Left lung (tissue), 10 donors: ENCODE measurements around the gene CDAN1. TPM values are rescaled to one million over a fixed set of nuclear protein-coding genes. Genes with fewer than 3 reads are reported as not detected.
"Not testable (repeated sequence)": the region's sequence is repeated elsewhere in the genome, so short reads cannot be mapped to it uniquely, and the experiment has no call there.

Experiments
- ATAC-seq: fragments of 200-7000 bp; cut with Tn5 transposase; one replicate; pipeline ENCODE4 v1.9.1; 2020; ENCODE audit warnings: moderate library complexity
- DNase-seq, 4 donors: peaks; one replicate each; pipeline ENCODE4 v3.0.0-alpha.2; 2013 to 2020
- H3K27ac ChIP-seq, 2 donors: fragments of 200-600 bp; sonication (generic) in 1 of 2; one replicate each; pipeline versions ENCODE4 v1.5.0 to v1.8.0; 2020 to 2021
- H3K27me3 ChIP-seq, 2 donors: fragments of 200-600 bp; sonication (generic) in 1 of 2; one replicate each; pipeline versions ENCODE4 v1.5.0 to v1.8.0; 2020 to 2021
- H3K36me3 ChIP-seq, 2 donors: fragments of 200-600 bp; sonication (generic) in 1 of 2; one replicate each; pipeline versions ENCODE4 v1.5.0 to v1.8.0; 2020 to 2021
- H3K4me1 ChIP-seq, 2 donors: fragments of 200-600 bp; one replicate each; pipeline ENCODE4 v1.8.0; 2021
- H3K4me3 ChIP-seq, 2 donors: fragments of 200-600 bp; sonication (generic) in 1 of 2; one replicate each; pipeline versions ENCODE4 v1.5.0 to v1.8.0; 2020 to 2021; ENCODE audit warnings: mild to moderate bottlenecking in 1 of 2
- H3K9me3 ChIP-seq, 2 donors: fragments of 200-600 bp; sonication (generic) in 1 of 2; one replicate each; pipeline versions ENCODE4 v1.5.0 to v1.8.0; 2020 to 2021
- intact Hi-C, 2 donors: fragments of 100-400 bp; cut with DNase I; formaldehyde crosslinking; loops; one replicate each; pipeline versions ENCODE4 v1.11.2 to v1.14.2; 2022
- polyA plus RNA-seq, 6 donors: library from polyadenylated mRNA; unstranded; fragments of 120-200 nt; gene quantifications; one replicate each; pipeline ENCODE4 v1.2.1, GENCODE V29; 2013; ENCODE audit not compliant: insufficient read length in 6 of 6
- total RNA-seq, 2 donors: library from RNA; stranded (reverse); fragmentation: NEBNext Ultra II Directional; extraction: Animal tissue kit (Norgen Biotek cat#: 25700); gene quantifications; one replicate each; pipeline ENCODE4 v1.2.1, GENCODE V29; 2021
- TF ChIP-seq, protein P1 (sequence below), 2 donors: fragments of 200-600 bp; sonication (generic) in 1 of 2; IDR thresholded peaks; one replicate each; pipeline versions ENCODE4 v1.5.0 to v1.8.0; 2021; ENCODE audit warnings: antibody characterized with exemption in 2 of 2
- donor health status: DM: no; HTN: yes; CAD: no.
- donor health status: DM: no; HTN: no; CAD: no.

The CDAN1 gene
- total and polyA plus RNA-seq, 8 donors, result 13.4 to 29.7 (median 26.0) TPM

DNA sequence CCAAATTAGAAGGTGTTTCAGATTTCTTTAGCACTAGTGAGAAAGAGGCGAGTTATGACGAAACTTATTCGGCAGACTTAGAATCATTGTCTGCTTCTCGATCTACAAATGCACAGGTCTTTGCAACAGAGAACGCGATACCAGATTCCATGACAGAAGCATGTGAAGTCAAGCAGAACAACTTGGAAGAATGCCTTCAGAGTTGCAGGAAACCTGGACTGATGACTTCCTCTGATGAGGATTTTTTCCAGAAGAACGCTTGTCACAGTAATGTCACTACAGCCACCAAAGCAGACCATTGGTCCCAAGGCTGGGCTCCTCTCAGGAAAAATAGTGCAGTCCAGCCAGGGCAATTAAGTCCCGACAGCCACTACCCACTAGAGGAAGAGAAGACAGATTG, 50.6 kb downstream of the CDAN1 start:
- Histone ChIP-seq H3K27ac (no peak overlapping the region), H3K27me3 (no peaks in the 10 kb centered on the region), H3K4me3 (no peak overlapping the region), H3K4me1 (no peaks in the 10 kb centered on the region), H3K9me3 (no peaks in the 10 kb centered on the region), H3K36me3 (peaks cover 0 to 49% of the 10 kb centered on the region in 2 donors)
- DNase-seq (no peak), ATAC-seq (no peak)
- TF ChIP-seq, protein P1, sequence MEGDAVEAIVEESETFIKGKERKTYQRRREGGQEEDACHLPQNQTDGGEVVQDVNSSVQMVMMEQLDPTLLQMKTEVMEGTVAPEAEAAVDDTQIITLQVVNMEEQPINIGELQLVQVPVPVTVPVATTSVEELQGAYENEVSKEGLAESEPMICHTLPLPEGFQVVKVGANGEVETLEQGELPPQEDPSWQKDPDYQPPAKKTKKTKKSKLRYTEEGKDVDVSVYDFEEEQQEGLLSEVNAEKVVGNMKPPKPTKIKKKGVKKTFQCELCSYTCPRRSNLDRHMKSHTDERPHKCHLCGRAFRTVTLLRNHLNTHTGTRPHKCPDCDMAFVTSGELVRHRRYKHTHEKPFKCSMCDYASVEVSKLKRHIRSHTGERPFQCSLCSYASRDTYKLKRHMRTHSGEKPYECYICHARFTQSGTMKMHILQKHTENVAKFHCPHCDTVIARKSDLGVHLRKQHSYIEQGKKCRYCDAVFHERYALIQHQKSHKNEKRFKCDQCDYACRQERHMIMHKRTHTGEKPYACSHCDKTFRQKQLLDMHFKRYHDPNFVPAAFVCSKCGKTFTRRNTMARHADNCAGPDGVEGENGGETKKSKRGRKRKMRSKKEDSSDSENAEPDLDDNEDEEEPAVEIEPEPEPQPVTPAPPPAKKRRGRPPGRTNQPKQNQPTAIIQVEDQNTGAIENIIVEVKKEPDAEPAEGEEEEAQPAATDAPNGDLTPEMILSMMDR (IDR thresholded peaks at IDR 0.05), result no peak
- intact Hi-C loops, result no loop called here

DNA sequence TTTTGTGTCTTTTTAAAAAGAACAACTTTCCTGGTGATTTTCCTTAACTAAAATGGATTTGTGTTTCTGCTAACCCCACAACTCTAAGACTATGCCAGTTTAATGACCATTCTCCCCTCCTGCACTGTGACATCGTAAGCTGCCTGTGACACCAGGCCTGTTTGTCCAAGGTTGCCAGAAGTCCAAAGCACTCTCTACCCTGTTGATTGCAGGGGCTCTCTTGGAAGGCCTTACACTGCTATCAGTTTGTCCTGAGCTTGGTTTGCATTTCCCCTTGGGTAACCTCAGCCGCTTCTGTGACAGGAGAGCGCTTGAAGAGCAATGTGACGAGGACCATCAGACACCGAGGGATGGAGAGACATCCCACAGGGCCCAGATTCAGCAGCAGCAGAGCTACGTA, 55.8 kb downstream of the CDAN1 start:
- Histone ChIP-seq H3K4me3 (no peak overlapping the region), H3K27me3 (no peaks in the 10 kb centered on the region), H3K27ac (no peak overlapping the region), H3K36me3 (peaks cover 0 to 65% of the 10 kb centered on the region in 2 donors), H3K4me1 (no peaks in the 10 kb centered on the region), H3K9me3 (no peaks in the 10 kb centered on the region)
- intact Hi-C loops, result no loop called here
- DNase-seq (no peak), ATAC-seq (no peak)
- TF ChIP-seq, protein P1 (IDR thresholded peaks at IDR 0.05), result no peak

DNA sequence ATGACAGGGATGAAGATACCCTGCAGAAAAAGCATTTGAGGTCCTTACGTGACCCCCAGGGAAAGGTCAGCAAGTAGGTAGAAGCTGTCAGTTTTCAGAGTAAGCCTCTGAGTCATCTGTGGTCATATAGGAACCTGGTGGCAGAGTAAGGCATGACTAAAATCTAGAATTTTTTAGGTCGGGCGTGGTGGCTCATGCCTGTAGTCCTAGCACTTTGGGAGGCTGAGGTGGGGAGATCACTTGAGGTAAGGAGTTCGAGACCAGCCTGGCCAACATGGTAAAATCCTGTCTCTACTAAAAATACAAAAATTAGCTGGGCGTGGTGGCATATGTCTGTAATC, 56.8 kb downstream of the CDAN1 start:
- intact Hi-C loops, H3K9me3 ChIP-seq, H3K27ac ChIP-seq, H3K4me1 ChIP-seq, DNase-seq, H3K27me3 ChIP-seq, H3K4me3 ChIP-seq, ATAC-seq: not testable (repeated sequence)
- peaks cover 0 to 72% of the 10 kb centered on the region in 2 donors for H3K36me3 ChIP-seq

DNA sequence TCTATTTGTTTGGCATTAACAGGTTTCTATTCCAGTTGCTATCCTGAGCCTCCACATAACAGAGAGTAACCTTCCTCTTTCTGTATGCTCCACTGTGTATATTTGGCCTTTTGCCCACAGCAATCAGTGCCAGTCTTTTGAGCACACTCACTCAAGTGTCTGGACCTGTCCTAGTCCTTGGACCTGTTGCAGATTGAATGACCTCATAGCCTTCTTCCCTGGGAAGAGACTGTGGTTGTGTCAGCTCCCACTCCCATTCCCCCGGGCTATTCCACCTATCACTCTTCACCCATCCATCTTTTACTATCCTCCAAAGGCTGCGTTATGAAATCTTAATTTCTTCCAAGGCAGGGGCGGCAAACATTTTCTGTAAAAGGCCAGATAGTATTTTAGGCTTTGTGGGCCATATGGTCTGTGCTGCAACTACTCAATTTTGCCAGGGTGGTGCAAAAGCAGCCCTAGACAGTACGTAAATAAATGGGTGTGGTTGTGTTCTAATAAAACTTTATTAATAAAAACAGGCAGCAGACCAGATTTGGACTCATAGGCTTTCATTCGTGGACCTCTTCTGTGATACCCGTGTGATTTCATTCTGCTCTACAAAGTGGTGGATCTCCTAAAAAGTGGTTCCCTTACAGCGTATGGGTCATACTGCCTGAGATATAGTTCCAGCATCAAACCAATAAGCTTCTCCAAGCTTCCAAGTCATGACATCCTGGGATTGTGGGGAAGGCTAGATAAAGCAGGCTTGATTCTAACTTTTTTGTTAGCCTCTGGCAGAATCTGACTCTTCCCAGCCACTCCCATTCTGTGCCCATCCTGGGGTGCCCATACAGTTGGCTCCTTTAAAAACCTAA, 57.4 kb downstream of the CDAN1 start:
- Histone ChIP-seq H3K4me1 (no peaks in the 10 kb centered on the region), H3K27ac (no peak overlapping the region), H3K27me3 (no peaks in the 10 kb centered on the region), H3K9me3 (no peaks in the 10 kb centered on the region), H3K4me3 (no peak overlapping the region), H3K36me3 (peaks cover 0 to 72% of the 10 kb centered on the region in 2 donors)
- peak; percentile 24 for ATAC-seq
- DNase-seq, result no peak
- TF ChIP-seq, protein P1 (IDR thresholded peaks at IDR 0.05), result no peak
- intact Hi-C loops, result no loop called here

DNA sequence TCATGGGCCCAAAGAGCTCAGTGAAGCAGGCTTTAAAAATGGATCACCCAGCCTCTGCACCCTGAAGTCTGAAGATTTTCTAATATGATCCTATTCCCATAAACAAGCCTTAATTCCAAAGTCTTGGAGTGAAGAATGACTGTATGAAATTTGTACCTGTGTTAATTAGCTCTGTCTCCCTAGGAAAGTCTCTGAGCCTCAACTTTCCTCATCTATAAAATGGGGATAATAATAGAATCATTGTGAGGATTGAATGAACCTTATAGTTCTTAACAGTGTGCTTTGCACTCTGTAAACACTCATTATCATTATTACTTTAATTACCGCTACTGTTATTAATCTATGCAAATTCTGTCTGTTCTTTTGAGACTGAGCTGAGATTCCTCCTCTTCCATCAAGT, 61.9 kb downstream of the CDAN1 start:
- no peaks in the 10 kb centered on the region for H3K4me1 ChIP-seq
- H3K36me3 ChIP-seq, result peaks cover 0 to 42% of the 10 kb centered on the region in 2 donors
- DNase-seq, result no peak
- intact Hi-C loops, result no loop called here
- no peak for ATAC-seq
- H3K27ac ChIP-seq, result no peak overlapping the region
- no peak overlapping the region for H3K4me3 ChIP-seq
- no peaks in the 10 kb centered on the region for H3K27me3 ChIP-seq
- TF ChIP-seq, protein P1 (IDR thresholded peaks at IDR 0.05), result no peak
- H3K9me3 ChIP-seq, result no peaks in the 10 kb centered on the region

DNA sequence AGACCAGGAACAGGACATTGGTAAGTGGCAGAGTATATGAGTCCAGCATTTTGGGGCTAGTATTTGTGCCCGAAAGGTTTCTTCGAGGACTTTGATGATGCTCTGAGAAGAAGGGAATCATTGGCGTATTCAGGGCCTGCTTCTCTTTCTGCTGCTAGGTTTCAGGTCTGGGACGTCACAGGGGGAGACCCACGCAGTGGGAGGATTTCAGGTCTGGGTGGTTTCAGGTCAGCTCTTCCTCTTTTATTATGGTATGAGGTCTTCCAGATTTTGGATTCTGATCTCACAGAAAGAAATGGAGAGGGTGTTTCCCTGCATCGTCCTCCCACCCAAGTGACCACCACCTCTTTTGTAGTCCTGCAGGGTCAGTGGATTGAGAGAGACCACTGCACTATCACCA, 62.5 kb downstream of the CDAN1 start:
- Histone ChIP-seq H3K4me3 (no peak overlapping the region), H3K4me1 (no peaks in the 10 kb centered on the region), H3K27me3 (no peaks in the 10 kb centered on the region), H3K27ac (no peak overlapping the region), H3K9me3 (no peaks in the 10 kb centered on the region), H3K36me3 (peaks cover 0 to 37% of the 10 kb centered on the region in 2 donors)
- DNase-seq (no peak), ATAC-seq (no peak)
- TF ChIP-seq, protein P1 (IDR thresholded peaks at IDR 0.05), result no peak
- intact Hi-C loops, result no loop called here
